Colonic mucosa (tissue), 4 donors: ENCODE data around the gene PTPRN2. TPM values are rescaled to one million over a fixed set of nuclear protein-coding genes. Genes with fewer than 3 reads are reported as not detected.

Source experiments
- DNase-seq: peaks from one replicate; pipeline ENCODE4 v3.0.0-alpha.2; 2020
- H3K27ac ChIP-seq: fragments of 200-600 bp; one replicate; pipeline ENCODE4 v1.8.0; 2021
- H3K27me3 ChIP-seq: fragments of 200-600 bp; one replicate; pipeline ENCODE4 v1.8.0; 2021
- H3K36me3 ChIP-seq: fragments of 200-600 bp; one replicate; pipeline ENCODE4 v1.8.0; 2021
- H3K4me1 ChIP-seq: fragments of 200-600 bp; one replicate; pipeline ENCODE4 v1.8.0; 2021; ENCODE audit warnings: mild to moderate bottlenecking
- H3K4me3 ChIP-seq: fragments of 200-600 bp; one replicate; pipeline ENCODE4 v1.8.0; 2021
- H3K9ac ChIP-seq, 2 donors: one replicate each; pipeline ENCODE4 v1.7.0; 2013; ENCODE audit warnings: control low read depth in 2 of 2, low read depth in 2 of 2, low read length in 2 of 2
- H3K9me3 ChIP-seq: fragments of 200-600 bp; one replicate; pipeline ENCODE4 v1.8.0; 2021
- CTCF ChIP-seq: fragments of 200-600 bp; IDR thresholded peaks from one replicate; pipeline ENCODE4 v1.8.0; 2022; ENCODE audit warnings: antibody characterized with exemption, mild to moderate bottlenecking
- intact Hi-C: fragments of 100-400 bp; cut with DNase I; formaldehyde crosslinking; loops from one replicate; pipeline ENCODE4 v1.14.1; 2022
- total RNA-seq, 2 donors: library from RNA; stranded (reverse); fragmentation: NEBNext Ultra II Directional in 1 of 2; extraction: Animal tissue kit (Norgen Biotek cat#: 25700) in 1 of 2; gene quantifications; one replicate each; pipeline ENCODE4 v1.2.1, GENCODE V29; 2021
- donor health status: healthy.
- donor health status: DM: no; HTN: no; CAD: no.
- donor health status: DM: no; HTN: no; CAD: no.

PTPRN2 gene
- total RNA-seq, 2 donors from 2014 or later = 14.7 to 21.6 TPM

- H3K27me3 ChIP-seq = no peaks in the 10 kb centered on the region
- intact Hi-C loops = no loop called here
- no peaks in the 10 kb centered on the region for H3K9me3 ChIP-seq
- no peak overlapping the region for H3K27ac ChIP-seq
- H3K4me1 ChIP-seq = no peaks in the 10 kb centered on the region
- TF ChIP-seq CTCF = no peak
- no peak for DNase-seq
- no peak overlapping the region for H3K4me3 ChIP-seq
- no peaks in the 10 kb centered on the region for H3K36me3 ChIP-seq
- no peak overlapping the region for H3K9ac ChIP-seq
These were observed 297.7 kb downstream of the PTPRN2 start for GRCh38 chr7:158289761-158290523.

GRCh38 chr7:158289231-158289630 is 298.4 kb downstream of the PTPRN2 start:
- intact Hi-C loops = no loop called here
- no peaks in the 10 kb centered on the region for H3K36me3 ChIP-seq
- no peaks in the 10 kb centered on the region for H3K9me3 ChIP-seq
- DNase-seq = no peak
- no peak overlapping the region for H3K4me3 ChIP-seq
- no peak overlapping the region for H3K9ac ChIP-seq
- no peaks in the 10 kb centered on the region for H3K27me3 ChIP-seq
- TF ChIP-seq CTCF = no peak
- no peak overlapping the region for H3K27ac ChIP-seq
- no peaks in the 10 kb centered on the region for H3K4me1 ChIP-seq

- no peak for DNase-seq
- TF ChIP-seq CTCF = no peak
- no peak overlapping the region for H3K27ac ChIP-seq
- no peaks in the 10 kb centered on the region for H3K9me3 ChIP-seq
- intact Hi-C loops = no loop called here
- no peaks in the 10 kb centered on the region for H3K36me3 ChIP-seq
- no peaks in the 10 kb centered on the region for H3K27me3 ChIP-seq
- H3K9ac ChIP-seq = no peak overlapping the region
- no peaks in the 10 kb centered on the region for H3K4me1 ChIP-seq
- H3K4me3 ChIP-seq = no peak overlapping the region
These were observed 301.4 kb downstream of the PTPRN2 start for GRCh38 chr7:158286210-158286609.

- no peak for TF ChIP-seq CTCF
- no peak overlapping the region for H3K4me3 ChIP-seq
- DNase-seq = peak; percentile 6
- H3K4me1 ChIP-seq = no peaks in the 10 kb centered on the region
- H3K36me3 ChIP-seq = no peaks in the 10 kb centered on the region
- no peaks in the 10 kb centered on the region for H3K27me3 ChIP-seq
- H3K27ac ChIP-seq = no peak overlapping the region
- no peaks in the 10 kb centered on the region for H3K9me3 ChIP-seq
- intact Hi-C loops = no loop called here
- H3K9ac ChIP-seq = no peak overlapping the region
These were observed 302.2 kb downstream of the PTPRN2 start for GRCh38 chr7:158285383-158285770.

- intact Hi-C loops = no loop called here
- TF ChIP-seq CTCF = no peak
- no peaks in the 10 kb centered on the region for H3K36me3 ChIP-seq
- H3K27me3 ChIP-seq = no peaks in the 10 kb centered on the region
- no peaks in the 10 kb centered on the region for H3K4me1 ChIP-seq
- peak; percentile 11 for DNase-seq
- no peak overlapping the region for H3K4me3 ChIP-seq
- H3K9ac ChIP-seq = no peak overlapping the region
- H3K9me3 ChIP-seq = no peaks in the 10 kb centered on the region
- H3K27ac ChIP-seq = no peak overlapping the region
These were observed 302.8 kb downstream of the PTPRN2 start for GRCh38 chr7:158284617-158285382.
